HG03439 (cell line): ENCODE data around the gene DCP1B.

Experiments used
- ATAC-seq: cut with Tn5 transposase; IDR thresholded peaks from one replicate; pipeline ENCODE4 v1.9.1; 2021; ENCODE audit warnings: mild to moderate bottlenecking, moderate library complexity; ENCODE audit not compliant: unreplicated experiment

Gene DCP1B

GRCh38 chr12:2018391-2018790 lies 14.1 kb upstream of the DCP1B start:
- ATAC-seq: no peak

DNA sequence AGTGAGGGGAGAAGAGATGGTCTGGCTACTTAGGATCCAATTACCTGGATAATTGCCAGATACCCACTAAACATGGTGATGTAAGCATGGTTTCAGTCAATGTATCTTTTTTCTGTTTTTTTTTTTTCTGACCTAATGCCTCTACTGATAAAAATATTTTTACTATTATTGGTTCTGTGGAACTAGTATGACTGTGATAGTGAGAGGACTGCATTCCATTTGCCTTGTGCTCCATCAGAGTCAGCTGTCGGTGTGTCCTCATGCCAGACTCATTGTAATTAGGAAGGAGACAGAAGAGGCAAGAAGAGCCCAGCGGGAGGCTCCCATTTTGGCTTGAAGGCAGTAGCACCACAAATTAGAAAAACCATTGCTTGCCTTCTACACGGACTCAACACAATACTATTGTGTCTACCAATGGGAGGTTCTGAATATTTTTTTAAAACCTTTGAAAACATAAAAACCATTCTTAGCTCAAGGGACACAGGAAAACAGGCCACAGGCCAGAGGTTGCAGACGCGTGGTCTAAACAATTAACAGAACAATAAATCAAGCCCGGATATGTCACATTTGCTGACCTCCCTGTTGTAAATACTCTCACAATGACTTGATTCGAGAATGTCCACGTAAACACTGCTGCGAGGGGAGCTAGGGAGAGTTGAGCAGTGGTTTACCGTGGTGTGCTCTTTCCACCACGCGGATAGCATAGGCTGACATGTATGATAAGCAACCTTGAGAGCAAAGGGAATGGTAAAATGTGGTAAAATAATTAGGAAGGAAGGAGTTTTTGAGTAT lies 13.5 kb upstream of the DCP1B start:
- no peak for ATAC-seq

DNA sequence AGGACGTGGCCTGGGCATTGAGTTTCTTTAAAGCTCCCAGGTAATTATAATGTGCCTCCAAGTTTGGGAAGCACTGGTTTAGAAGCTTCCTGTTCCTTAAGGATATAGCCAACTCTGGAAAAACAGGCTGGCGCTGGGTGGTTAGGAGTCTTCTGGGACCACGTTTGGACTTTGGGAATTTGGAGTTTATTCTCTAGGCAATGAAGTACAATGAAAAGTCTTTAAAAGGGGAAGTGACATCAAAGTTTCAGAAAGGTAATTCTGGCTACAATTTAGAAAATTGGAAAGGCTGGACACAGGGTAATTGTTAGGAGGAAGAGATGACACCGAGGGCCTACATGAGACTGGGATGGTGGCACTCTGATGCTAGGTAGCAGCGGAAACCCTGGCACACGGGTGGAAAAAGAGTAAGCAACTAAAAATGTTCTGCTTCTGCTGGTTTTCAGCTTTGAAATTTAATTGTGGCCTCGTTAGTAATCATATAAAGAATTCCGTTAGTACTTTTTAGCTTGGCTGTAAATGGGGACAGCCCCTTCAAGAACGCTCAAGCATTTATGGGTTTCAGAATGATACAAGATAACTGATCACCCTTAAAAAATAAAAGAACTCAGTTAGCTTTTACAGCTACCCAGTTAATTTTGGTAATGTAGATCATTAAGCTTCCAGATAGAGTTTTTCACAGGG lies 12.7 kb upstream of the DCP1B start:
- ATAC-seq: no peak

GRCh38 chr12:2014231-2014630 lies 10.0 kb upstream of the DCP1B start:
- no peak for ATAC-seq

- no peak for ATAC-seq
Observed at GRCh38 chr12:2013527-2014223, 9.4 kb upstream of the DCP1B start.

GRCh38 chr12:2013086-2013485 lies 8.8 kb upstream of the DCP1B start:
- no peak for ATAC-seq

DNA sequence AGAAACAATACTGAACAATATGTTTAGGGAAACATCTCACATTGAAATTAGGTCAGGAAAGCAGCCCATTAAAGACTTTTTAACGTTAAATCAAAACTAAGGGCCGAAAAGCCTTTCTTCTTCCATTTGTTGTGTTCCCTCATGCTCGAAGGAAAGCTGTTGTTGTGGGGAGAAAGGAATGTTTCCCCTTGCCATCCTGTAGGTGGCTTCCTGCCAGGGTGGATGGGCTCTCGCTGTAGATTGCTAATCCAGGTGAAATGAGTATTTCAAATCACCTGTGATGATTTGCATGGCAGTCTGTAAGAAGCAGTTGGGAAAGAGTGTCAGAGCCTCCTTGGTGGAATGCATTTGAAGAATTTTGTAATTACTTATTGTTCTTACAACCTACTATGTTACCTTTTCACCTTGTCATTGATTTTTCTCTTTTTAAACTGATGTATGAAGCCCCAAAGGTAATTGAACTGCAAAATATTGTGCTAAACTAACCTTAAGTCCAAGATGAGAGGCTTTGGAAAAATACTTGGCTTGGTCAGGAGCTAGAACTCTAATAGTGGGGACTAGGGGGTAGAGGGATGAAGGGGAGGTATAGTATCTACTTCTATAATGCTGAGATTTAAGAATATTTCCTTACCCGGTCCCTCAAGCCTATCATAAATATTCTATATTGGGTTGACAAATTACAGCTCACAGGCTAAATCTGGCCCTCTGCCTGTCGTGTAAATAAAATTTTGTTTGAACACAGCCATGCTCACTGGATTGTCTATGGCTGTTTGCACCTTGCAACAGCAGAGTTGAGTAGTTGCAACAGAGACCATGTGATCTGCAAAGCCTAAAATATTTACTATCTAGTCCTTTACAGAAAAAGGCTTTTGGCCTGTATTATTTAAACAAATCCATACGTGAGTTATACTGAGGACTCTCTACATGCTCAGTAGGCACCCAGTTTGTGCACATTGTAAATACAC lies 7.7 kb upstream of the DCP1B start:
- ATAC-seq: no peak

DNA sequence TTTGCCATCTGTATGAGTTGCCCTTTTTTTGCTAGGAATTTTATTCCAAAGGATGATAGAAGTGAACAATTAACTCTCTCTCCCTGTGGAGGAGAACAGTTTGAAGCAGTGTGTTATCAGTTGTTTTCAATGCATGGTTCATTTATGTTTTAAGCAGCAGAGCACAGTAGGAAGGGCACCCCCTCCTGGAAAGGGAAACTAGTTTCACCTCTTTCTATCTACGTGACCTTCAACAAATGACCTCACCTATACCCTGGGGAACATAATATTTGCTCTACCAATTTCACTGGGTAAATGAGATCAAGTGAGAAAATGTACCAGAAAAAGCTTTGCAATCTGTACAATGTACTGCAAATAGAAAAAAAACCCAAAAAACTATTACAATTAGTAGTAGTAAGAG lies 5.4 kb upstream of the DCP1B start:
- ATAC-seq: no peak

- ATAC-seq: no peak
Observed at GRCh38 chr12:2008677-2009076, 4.4 kb upstream of the DCP1B start.

- peak; percentile 23 for ATAC-seq
Observed at GRCh38 chr12:2003676-2004112, 563 bp downstream of the DCP1B start.

DNA sequence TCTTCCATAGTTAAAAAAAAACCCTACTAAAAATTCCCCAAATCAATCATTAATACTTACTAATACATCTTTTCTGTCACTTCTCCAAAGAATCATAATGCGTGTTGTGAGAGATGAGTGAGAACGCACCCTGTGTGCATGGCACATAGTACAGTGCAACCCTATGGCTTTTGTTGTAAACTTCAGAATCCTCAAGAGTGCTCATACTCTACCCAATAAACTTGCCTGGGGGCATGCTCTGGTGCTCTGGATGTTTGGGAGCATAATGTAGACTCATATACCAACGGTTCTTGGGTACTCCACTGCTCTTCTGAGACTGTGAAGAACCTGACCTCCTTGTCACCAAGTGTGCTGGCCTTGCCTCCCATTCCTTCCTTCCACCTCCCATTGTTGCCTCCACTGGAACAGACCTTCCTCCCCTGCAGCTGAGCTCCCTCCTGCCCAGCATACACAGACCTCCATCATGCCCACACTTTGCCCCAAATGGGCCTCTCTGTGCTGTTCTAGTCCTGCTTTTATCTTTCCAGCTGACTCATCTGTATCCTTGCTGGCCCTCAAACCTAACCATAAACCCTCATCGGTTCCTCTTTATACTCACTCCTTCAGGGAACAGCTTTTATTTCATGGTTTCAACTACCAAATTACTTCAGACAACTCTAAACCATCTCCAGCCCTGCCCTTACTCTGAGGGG lies 8.9 kb downstream of the DCP1B start:
- no peak for ATAC-seq

DNA sequence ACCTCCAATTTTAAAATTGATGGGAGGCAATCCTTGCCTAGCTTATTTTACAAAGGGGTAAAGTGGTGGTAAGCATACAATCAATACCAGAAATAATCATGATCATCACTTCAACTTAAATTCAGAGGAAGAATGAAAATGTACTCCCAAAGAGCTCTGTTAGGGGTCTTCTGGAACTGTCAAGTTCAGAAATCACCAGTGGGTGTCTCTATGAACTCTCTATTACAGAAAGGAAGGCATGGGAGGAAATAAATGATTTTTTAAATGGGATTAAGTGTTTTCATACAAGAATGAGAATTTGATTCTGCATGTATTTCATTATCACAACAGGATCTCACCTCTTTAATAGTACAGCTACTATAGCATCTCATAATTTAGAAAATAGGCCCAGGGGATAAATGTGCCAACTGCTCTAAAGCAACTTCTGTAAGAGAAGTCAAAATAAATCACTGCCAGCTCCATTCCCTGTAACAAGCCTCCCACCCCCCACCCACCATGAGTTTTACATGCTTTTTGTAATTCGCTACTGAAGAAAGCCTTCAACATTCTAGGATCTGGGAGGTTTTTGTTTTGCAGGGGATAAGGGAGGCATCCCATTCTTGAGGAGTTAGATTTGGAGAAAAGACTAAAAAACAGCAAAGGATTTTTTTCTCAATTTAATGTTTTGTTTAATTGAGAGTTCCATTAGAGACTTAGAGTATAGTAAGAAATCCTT lies 9.7 kb downstream of the DCP1B start:
- no peak for ATAC-seq

DNA sequence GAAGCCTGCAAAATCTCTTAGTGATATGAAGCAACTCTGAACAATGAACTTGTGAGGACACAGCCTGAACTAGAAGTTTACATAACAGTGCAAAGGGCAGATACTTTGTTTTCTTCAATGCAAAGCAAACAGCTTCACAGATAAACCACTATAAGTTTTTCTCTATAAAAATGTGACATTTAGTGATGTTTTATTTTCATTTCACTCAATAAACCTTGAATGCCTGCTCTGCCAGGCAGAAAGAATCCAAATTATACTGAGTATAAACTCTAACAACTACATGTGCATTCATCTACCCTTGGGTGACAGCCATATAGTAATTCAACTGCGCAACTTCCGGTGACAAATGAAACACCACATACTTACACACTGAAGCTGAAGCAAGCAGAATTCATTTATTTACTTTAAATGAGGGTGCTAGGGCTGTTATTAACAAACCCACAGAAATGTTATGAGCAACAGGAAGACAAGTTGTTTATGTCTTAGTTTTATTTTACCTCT lies 10.3 kb downstream of the DCP1B start:
- ATAC-seq: no peak

DNA sequence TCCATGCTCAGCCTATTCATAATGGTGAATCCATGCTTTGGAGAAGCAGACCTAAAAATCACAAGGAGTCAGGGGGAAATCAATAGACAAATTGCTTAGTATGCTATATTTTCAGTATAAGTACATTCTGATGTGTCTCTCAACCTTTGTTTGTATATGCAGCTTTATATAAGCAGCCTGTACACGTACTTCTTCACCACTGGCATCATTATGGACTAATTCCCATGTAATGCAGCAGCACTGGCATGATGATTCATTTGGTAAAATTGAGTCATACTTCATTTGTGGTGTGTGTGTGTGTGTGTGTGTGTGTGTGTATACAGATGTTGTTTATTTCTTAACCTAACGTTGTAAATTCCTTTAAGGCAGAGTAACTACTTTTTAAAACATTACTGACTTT lies 10.9 kb downstream of the DCP1B start:
- no peak for ATAC-seq

GRCh38 chr12:1992732-1993131 lies 11.5 kb downstream of the DCP1B start:
- ATAC-seq: no peak

DNA sequence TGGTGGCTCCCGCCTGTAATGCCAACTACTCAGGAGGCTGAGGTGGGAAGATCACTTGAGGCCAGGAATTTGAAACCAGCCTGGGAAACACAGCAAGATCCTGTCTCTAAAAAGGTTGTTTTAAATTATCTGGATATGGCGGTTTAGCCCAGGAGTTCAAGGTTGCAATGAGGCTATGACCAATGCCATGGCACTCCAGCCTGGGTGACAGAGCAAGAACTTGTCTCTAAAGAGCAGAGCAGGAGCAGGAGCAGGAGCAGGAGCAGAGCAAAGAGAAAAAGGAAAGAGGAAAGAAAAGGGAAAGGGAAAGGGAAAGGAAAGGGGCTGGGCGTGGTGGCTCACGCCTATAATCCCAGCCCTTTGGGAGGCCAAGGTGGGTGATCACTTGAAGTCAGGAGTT lies 15.1 kb downstream of the DCP1B start:
- ATAC-seq: no peak

GRCh38 chr12:1984759-1985158 lies 19.5 kb downstream of the DCP1B start:
- ATAC-seq: no peak

DNA sequence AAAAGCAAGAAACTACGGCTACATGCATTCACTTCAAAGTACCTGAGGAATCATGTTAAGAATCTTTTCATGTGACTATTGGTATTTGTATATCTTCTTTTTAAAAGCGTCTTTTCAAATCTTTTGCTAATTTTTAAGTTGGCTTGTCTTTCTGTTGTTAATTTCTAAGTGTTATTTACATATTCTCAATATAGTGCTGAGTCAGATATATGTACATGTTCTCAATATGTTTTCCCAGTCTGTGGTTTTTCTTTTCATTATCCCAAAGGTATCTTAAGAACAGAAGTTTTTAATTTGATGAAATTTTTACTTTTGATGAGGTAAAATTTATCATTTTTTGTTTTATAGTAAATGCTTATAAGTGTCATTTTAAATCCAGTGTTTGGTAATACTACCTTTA lies 24.0 kb downstream of the DCP1B start:
- ATAC-seq: no peak

DNA sequence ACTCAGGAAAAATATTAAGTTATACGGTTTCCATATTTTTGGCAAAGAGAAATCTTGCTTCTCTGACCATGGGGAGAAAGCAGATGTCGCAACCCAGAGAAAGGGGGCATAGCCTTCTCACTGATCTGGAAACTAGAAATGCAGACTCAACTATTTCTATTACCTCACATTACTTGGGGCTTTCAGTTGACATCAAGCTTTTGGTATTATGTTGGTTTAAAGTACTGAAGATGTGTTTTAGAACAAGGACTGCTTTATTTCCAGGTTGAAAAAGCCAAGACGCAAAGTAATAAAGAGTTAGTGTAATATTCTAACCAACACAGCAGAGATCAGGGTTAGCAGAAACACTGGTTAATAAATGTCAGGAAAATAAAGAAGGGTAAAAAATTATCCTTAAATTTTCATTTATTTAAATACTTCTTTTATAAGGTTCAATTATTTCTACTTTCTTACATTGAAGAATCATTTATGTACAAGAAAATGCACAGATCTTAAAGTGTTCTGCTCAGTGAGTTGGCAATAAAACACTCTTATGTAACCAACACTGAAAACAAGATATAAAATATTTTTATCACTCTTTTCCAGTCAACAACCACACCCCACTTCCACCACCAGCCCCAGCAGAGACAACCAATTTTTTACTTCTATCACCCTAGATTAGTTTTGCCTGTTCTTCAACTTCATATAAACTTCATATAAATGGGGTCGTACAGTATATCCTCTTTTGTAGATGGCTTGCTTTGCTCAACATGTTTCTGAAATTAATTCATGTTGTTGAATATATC lies 26.0 kb downstream of the DCP1B start:
- no peak for ATAC-seq
